ENCODE measurements around the gene ARHGAP5. TPM values are rescaled to one million over a fixed set of nuclear protein-coding genes. Genes with fewer than 3 reads are reported as not detected.

Gene ARHGAP5
- total RNA-seq, 3 donors from 2014 or later (not counting 1 experiment from before 2014, with no cell fraction given) = 31.5 to 45.8 (median 41.1) TPM

- Histone ChIP-seq H3K4me1 (ENCODE audit: control insufficient read depth, insufficient read depth, low read length) (peaks cover 9% of the 10 kb centered on the region), H3K4me3 (ENCODE audit: low read length) (peak overlapping the region; percentile 93), H3K36me3 (ENCODE audit: control insufficient read depth, insufficient read depth, low read length) (no peaks in the 10 kb centered on the region), H3K27me3 (ENCODE audit: control insufficient read depth, insufficient read depth, low read length) (no peaks in the 10 kb centered on the region), H3K27ac (ENCODE audit: low read length) (peak overlapping the region; percentile 81), H3K9me3 (ENCODE audit: control insufficient read depth, insufficient read depth, low read length) (no peaks in the 10 kb centered on the region)
- intact Hi-C loops (cut with micrococcal nuclease) = loop anchor here (5.0 to 10.0 kb wide), 3 partner anchors 487 to 871 kb away; partner anchors contain the start of genes HECTD1 and NUBPL
- no peak for TF ChIP-seq CTCF (IDR thresholded peaks at IDR 0.05)
- Mint-ChIP-seq H3K36me3 (no peaks in the 10 kb centered on the region), H3K9me3 (no peaks in the 10 kb centered on the region), H3K4me1 (peaks cover 28 to 33% of the 10 kb centered on the region in 2 donors), H3K4me3 (peak overlapping the region; percentile 98), H3K27me3 (ENCODE audit: low read depth in 2 of 2) (no peaks in the 10 kb centered on the region), H3K27ac (peak overlapping the region; percentile 74 to 92)
- ATAC-seq = no peak
- WGBS (ENCODE audit: insufficient coverage) = 4% methylated on average over 15 of the region's 28 CpGs
- DNase-seq = peak in 1 of 2 donors; percentile 63
Observed at GRCh38 chr14:32078023-32078857, 1.1 kb downstream of the ARHGAP5 start.

- no peaks in the 10 kb centered on the region for H3K36me3 Mint-ChIP-seq
- WGBS (ENCODE audit: insufficient coverage) = 73% methylated on average over 4 of the region's 7 CpGs
- no peaks in the 10 kb centered on the region for H3K27me3 Mint-ChIP-seq (ENCODE audit: low read depth in 2 of 2)
- H3K4me3 ChIP-seq (ENCODE audit: low read length) = peak overlapping the region; percentile 3
- H3K4me1 Mint-ChIP-seq = peaks cover 28 to 30% of the 10 kb centered on the region in 2 donors
- H3K9me3 ChIP-seq (ENCODE audit: control insufficient read depth, insufficient read depth, low read length) = no peaks in the 10 kb centered on the region
- no peaks in the 10 kb centered on the region for H3K36me3 ChIP-seq (ENCODE audit: control insufficient read depth, insufficient read depth, low read length)
- intact Hi-C loops (cut with micrococcal nuclease) = loop anchor here (5.0 to 10.0 kb wide), 3 partner anchors 486 to 872 kb away; partner anchors contain the start of genes HECTD1 and NUBPL
- H3K4me3 Mint-ChIP-seq = peak overlapping the region; percentile 98
- ATAC-seq = no peak
- H3K27ac ChIP-seq (ENCODE audit: low read length) = no peak overlapping the region
- no peaks in the 10 kb centered on the region for H3K9me3 Mint-ChIP-seq
- TF ChIP-seq CTCF (IDR thresholded peaks at IDR 0.05) = no peak
- DNase-seq = peak in 1 of 2 donors; percentile 11
- no peaks in the 10 kb centered on the region for H3K27me3 ChIP-seq (ENCODE audit: control insufficient read depth, insufficient read depth, low read length)
- peak overlapping the region; percentile 74 to 92 for H3K27ac Mint-ChIP-seq
- peaks cover 9% of the 10 kb centered on the region for H3K4me1 ChIP-seq (ENCODE audit: control insufficient read depth, insufficient read depth, low read length)
Observed at GRCh38 chr14:32078858-32079216, 1.7 kb downstream of the ARHGAP5 start.

GRCh38 chr14:32079264-32079663 lies 2.2 kb downstream of the ARHGAP5 start:
- H3K27me3 Mint-ChIP-seq (ENCODE audit: low read depth in 2 of 2) = no peaks in the 10 kb centered on the region
- no CpG with 5 or more reads among the region's 4 CpGs for WGBS (ENCODE audit: insufficient coverage)
- H3K36me3 ChIP-seq (ENCODE audit: control insufficient read depth, insufficient read depth, low read length) = no peaks in the 10 kb centered on the region
- H3K36me3 Mint-ChIP-seq = no peaks in the 10 kb centered on the region
- no peaks in the 10 kb centered on the region for H3K9me3 Mint-ChIP-seq
- H3K27ac ChIP-seq (ENCODE audit: low read length) = no peak overlapping the region
- H3K9me3 ChIP-seq (ENCODE audit: control insufficient read depth, insufficient read depth, low read length) = no peaks in the 10 kb centered on the region
- peaks cover 9% of the 10 kb centered on the region for H3K4me1 ChIP-seq (ENCODE audit: control insufficient read depth, insufficient read depth, low read length)
- no peak overlapping the region for H3K27ac Mint-ChIP-seq
- peak overlapping the region; percentile 98 for H3K4me3 Mint-ChIP-seq
- H3K27me3 ChIP-seq (ENCODE audit: control insufficient read depth, insufficient read depth, low read length) = no peaks in the 10 kb centered on the region
- H3K4me1 Mint-ChIP-seq = peaks cover 28% of the 10 kb centered on the region in 2 donors
- DNase-seq = no peak
- peak overlapping the region; percentile 3 for H3K4me3 ChIP-seq (ENCODE audit: low read length)
- no peak for ATAC-seq
- intact Hi-C loops (cut with micrococcal nuclease) = loop anchor here (5.0 to 10.0 kb wide), 3 partner anchors 486 to 872 kb away; partner anchors contain the start of genes HECTD1 and NUBPL
- no peak for TF ChIP-seq CTCF (IDR thresholded peaks at IDR 0.05)

Measured in natural killer cell (primary cell).